GM23248 (cell line): Measurements from ENCODE around the gene ARHGEF37. TPM values are rescaled to one million over a fixed set of nuclear protein-coding genes. Genes with fewer than 3 reads are reported as not detected.

Source experiments
- DNase-seq: peaks from one replicate; pipeline ENCODE4 v3.0.0-alpha.2; 2015
- H2AFZ ChIP-seq: fragments of 200-600 bp; sonication (generic); 2 replicates; pipeline ENCODE4 v1.6.1; 2016; ENCODE audit warnings: antibody characterized with exemption
- H3F3A ChIP-seq: fragments of 200-600 bp; sonication (generic); 2 replicates; pipeline ENCODE4 v1.6.1; 2016; ENCODE audit warnings: mild to moderate bottlenecking, antibody characterized with exemption, mixed run types; ENCODE audit not compliant: insufficient read depth
- H3K27ac ChIP-seq: fragments of 200-600 bp; sonication (generic); 2 replicates; pipeline ENCODE4 v1.5.1; 2016; ENCODE audit warnings: mild to moderate bottlenecking
- H3K27me3 ChIP-seq: fragments of 200-600 bp; sonication (generic); replicated peaks from 2 replicates; pipeline ENCODE4 v1.6.1; 2016; ENCODE audit warnings: mild to moderate bottlenecking; ENCODE audit not compliant: insufficient read depth
- H3K36me3 ChIP-seq: fragments of 200-600 bp; sonication (generic); 2 replicates; pipeline ENCODE4 v1.6.1; 2016; ENCODE audit warnings: low read depth, mild to moderate bottlenecking
- H3K4me1 ChIP-seq: fragments of 200-600 bp; sonication (generic); 2 replicates; pipeline ENCODE4 v1.6.1; 2016; ENCODE audit warnings: mild to moderate bottlenecking; ENCODE audit not compliant: insufficient read depth
- H3K4me2 ChIP-seq: fragments of 200-600 bp; sonication (generic); one replicate; pipeline ENCODE4 v1.6.1; 2016; ENCODE audit warnings: mild to moderate bottlenecking; ENCODE audit not compliant: unreplicated experiment
- H3K4me3 ChIP-seq: fragments of 200-600 bp; sonication (generic); 2 replicates; pipeline ENCODE4 v1.5.1; 2016; ENCODE audit warnings: mild to moderate bottlenecking
- H3K79me2 ChIP-seq: fragments of 200-600 bp; sonication (generic); 2 replicates; pipeline ENCODE4 v1.6.1; 2016; ENCODE audit warnings: mild to moderate bottlenecking; ENCODE audit not compliant: insufficient read depth
- H3K9ac ChIP-seq: fragments of 200-600 bp; sonication (generic); 2 replicates; pipeline ENCODE4 v1.6.1; 2016; ENCODE audit warnings: mild to moderate bottlenecking
- H3K9me2 ChIP-seq: fragments of 200-600 bp; sonication (generic); 2 replicates; pipeline ENCODE4 v1.6.1; 2016; ENCODE audit warnings: mixed run types, mild to moderate bottlenecking, moderate library complexity; ENCODE audit not compliant: insufficient read depth
- H3K9me3 ChIP-seq: fragments of 200-600 bp; sonication (generic); one replicate; pipeline ENCODE4 v1.6.1; 2017; ENCODE audit warnings: low read depth
- H4K20me1 ChIP-seq: fragments of 200-600 bp; sonication (generic); 2 replicates; pipeline ENCODE4 v1.6.0; 2016; ENCODE audit not compliant: insufficient read depth
- EZH2 ChIP-seq: fragments of 200-600 bp; sonication (generic); IDR thresholded peaks from 2 replicates; pipeline ENCODE4 v1.6.1; 2018; ENCODE audit warnings: antibody characterized with exemption, mild to moderate bottlenecking; ENCODE audit not compliant: insufficient read depth, poor library complexity, severe bottlenecking
- EZH2phosphoT487 ChIP-seq: fragments of 200-600 bp; sonication (generic); IDR thresholded peaks from 2 replicates; pipeline ENCODE4 v1.6.1; 2018; ENCODE audit warnings: antibody characterized with exemption, moderate library complexity, mild to moderate bottlenecking, low read depth; ENCODE audit not compliant: insufficient read depth
- WGBS, 2 experiments: methylation state at CpG; one replicate each; pipeline ENCODE4 v1.1.6; 2015 to 2017; ENCODE audit warnings: low lambda C conversion rate in 2 of 2, low coverage in 1 of 2; ENCODE audit errors: missing lambda C conversion rate in 2 of 2; 5-methylcytosine and 5-hydroxymethylcytosine counted together
- in situ Hi-C: fragments of 300-500 bp; cut with MboI; formaldehyde crosslinking; loops from 2 replicates; pipeline ENCODE4 v1.15.0; 2020
- polyA plus RNA-seq: library from polyadenylated mRNA; unstranded; fragments of >200 nt; fragmentation: Nextera tagmentation; extraction: Ambion mirVana; gene quantifications from 2 replicates; pipeline ENCODE4 v1.2.1, GENCODE V29; 2016
- total RNA-seq: library from RNA; depleted of rRNA; stranded (reverse); fragments of >200 nt; shearing (Covaris generic); gene quantifications from 2 replicates; pipeline ENCODE4 v1.2.3, GENCODE V29; 2014

ARHGEF37 gene
- total and polyA plus RNA-seq, 2 experiments from 2014 or later: 0.51 to 0.97 TPM

DNA sequence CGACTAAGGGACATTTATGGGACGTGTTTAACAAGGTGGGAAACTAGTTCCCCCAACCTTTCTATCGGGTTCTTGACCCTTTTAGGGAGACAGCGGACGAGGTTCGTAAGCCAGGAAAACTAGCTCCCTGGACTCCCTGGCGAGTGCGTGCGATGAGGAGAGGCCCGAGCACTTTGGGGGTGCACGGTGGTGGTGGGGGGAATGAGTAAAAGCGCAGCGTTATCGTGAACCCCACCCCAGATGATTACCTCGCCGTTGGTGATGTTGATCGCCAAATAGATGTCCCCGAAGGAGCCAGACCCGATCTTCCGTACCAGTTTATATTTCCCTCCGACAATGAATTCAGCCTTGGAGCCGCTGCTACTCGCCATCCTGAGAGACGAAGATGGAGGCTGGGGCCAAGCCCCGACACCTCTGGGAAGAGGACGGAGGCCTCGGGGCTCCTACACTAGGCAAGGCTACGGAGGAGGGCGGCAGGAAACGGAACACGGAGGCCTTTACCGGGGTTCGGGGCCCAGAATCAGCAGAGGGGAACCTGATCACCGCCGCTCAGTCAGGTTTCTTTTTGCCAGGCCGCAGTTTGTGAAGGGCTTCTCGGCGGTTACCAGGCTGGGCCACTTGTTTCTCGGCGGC is 30.6 kb upstream of the ARHGEF37 start:
- Histone ChIP-seq H3K36me3 (peaks cover 39% of the 10 kb centered on the region), H3F3A (peaks cover 48% of the 10 kb centered on the region), H3K4me1 (peaks cover 32% of the 10 kb centered on the region), H3K27me3 (no peaks in the 10 kb centered on the region), H2AFZ (no peak overlapping the region), H3K9ac (peak overlapping the region; percentile 100), H3K9me3 (no peaks in the 10 kb centered on the region), H3K4me3 (peak overlapping the region; percentile 98), H3K4me2 (peak overlapping the region; percentile 97), H3K79me2 (peaks cover 65% of the 10 kb centered on the region), H3K27ac (peak overlapping the region; percentile 96), H4K20me1 (peaks cover 10% of the 10 kb centered on the region; the same call in 1 of the 2 replicates), H3K9me2 (no peaks in the 10 kb centered on the region)
- 0 to 1% methylated on average over 37 to 40 of the region's 40 CpGs for WGBS, 2 experiments
- TF ChIP-seq EZH2 (no peak), EZH2phosphoT487 (no peak)
- in situ Hi-C loops: loop anchor here (5.0 kb wide), 1 partner anchor 108 kb away; no protein-coding TSS in a partner anchor
- DNase-seq: peak; percentile 48

DNA sequence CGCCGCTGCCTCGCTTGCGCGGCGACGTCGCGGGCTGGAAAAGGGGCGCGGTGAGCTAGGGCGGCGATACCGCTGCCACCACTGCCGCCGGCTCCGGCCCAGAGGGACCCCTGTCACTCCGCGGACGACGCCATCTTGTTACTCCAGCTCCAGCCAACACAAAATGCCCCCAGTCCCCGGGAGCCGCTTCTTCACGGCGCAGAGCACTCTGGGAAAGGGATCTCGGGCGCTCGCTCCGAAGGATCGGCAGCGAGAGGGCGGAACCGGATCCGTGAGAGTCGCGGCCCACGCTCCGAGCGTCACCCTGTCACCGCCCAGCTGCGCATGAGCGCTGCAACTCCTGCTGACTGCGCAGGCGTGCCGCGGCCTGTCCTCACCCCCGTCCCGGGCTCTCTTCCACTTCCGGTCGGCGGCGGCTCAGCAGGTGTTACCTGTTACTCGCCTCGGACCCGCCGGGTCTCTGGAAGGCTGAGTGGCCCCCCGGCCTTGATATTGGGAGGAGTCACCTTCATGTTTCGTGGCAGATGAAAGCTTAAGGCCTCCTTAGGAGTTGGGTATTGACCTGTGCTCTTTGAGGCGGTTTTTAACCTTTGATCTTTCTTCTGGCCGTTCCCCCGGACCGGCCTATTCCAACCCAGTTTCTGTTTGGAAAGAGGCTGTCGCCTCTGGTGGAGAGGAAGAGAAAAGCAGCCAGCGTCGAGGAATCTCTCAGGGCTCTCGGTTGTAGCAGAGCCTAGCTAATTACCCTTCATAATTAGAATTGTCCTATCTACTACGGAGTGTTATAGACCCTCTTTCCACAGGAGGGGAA is 29.9 kb upstream of the ARHGEF37 start, which contains the start of gene CSNK1A1:
TSS of gene CSNK1A1 (minus strand) at position 213 of the 811 bp plus-strand sequence. CDS start 475 bp downstream, outside the sequence.
- Histone ChIP-seq H4K20me1 (peaks cover 10% of the 10 kb centered on the region; the same call in 1 of the 2 replicates), H3K27ac (peak within 1 kb of the TSS; percentile 96), H3K27me3 (no peaks in the 10 kb centered on the region), H2AFZ (peak within 1 kb of the TSS; percentile 81), H3K4me2 (peak within 1 kb of the TSS; percentile 97), H3K9ac (peak within 1 kb of the TSS; percentile 100), H3K9me3 (no peaks in the 10 kb centered on the region), H3K4me1 (peaks cover 32% of the 10 kb centered on the region), H3K79me2 (peaks cover 58% of the 10 kb centered on the region), H3F3A (peaks cover 46% of the 10 kb centered on the region), H3K36me3 (peaks cover 32% of the 10 kb centered on the region), H3K9me2 (no peaks in the 10 kb centered on the region), H3K4me3 (peak within 1 kb of the TSS; percentile 98)
- WGBS, 2 experiments: 1 to 2% methylated on average over 61 to 65 of the region's 67 CpGs
- in situ Hi-C loops: loop anchor here (5.0 kb wide), 1 partner anchor 109 kb away; no protein-coding TSS in a partner anchor
- no peak for TF ChIP-seq EZH2phosphoT487
- no peak for TF ChIP-seq EZH2
- DNase-seq: peak; percentile 100

DNA sequence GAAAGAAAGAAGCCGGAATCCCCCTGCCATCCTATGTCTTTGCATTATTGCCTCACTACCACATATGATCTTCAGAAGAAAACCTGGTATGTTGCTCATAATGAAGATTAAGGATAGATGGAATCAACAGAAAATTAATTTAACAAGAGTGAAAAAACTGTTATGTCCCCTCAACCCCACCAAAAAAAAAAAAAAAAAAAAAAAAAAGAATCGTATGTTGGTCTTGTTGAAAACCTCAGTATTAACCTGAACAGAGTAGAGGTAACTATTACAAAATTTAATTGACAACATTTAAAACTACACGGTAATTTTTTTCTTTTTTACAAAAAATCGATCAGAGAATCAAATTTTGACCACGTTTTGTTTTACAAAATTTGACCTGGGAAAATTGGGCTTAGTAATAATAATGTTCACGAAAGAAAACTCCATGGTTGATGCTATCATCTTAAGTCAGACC is 29.2 kb upstream of the ARHGEF37 start:
- Histone ChIP-seq H3K27me3 (no peaks in the 10 kb centered on the region), H3K4me1 (peaks cover 26% of the 10 kb centered on the region), H3K4me3 (peak overlapping the region; percentile 98), H3K9me3 (no peaks in the 10 kb centered on the region), H3K9me2 (no peaks in the 10 kb centered on the region), H3K79me2 (peaks cover 52% of the 10 kb centered on the region), H3K36me3 (peaks cover 30% of the 10 kb centered on the region), H3F3A (peaks cover 40% of the 10 kb centered on the region), H2AFZ (peak overlapping the region; percentile 81), H4K20me1 (peaks cover 6% of the 10 kb centered on the region; the same call in 1 of the 2 replicates), H3K27ac (peak overlapping the region; percentile 96), H3K9ac (peak overlapping the region; percentile 100), H3K4me2 (peak overlapping the region; percentile 96)
- no peak for DNase-seq
- in situ Hi-C loops: loop anchor here (5.0 kb wide), 1 partner anchor 110 kb away; no protein-coding TSS in a partner anchor
- TF ChIP-seq EZH2phosphoT487 (no peak), EZH2 (no peak)
- 28% methylated on average over 6 of the region's 6 CpGs for WGBS, 2 experiments

DNA sequence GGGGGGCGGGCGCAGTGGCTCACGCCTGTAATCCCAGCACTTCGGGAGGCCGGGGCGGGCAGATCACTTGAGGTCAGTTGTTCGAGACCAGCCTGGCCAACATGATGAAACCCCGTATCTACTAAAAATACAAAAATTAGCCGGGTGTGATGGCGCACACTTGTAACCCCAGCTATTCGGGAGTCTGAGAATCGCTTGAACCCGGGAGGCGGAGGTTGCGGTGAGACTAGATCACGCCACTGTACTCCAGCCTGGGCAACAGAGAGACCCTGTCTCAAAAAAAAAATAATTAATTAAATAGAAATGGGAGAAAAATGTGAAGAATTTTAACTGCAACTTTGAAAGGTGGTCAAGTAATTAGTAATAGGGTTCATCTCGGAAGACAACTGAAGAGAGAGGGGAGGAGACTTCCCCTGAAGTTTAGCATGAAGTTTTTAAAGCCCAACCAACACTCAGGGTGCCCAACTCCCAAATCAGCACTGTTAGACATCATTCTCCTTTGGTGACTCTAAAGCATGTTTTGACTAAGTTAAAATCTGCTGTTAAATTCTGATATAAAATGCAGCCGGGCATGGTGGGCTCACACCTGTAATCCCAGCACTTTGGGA is 28.6 kb upstream of the ARHGEF37 start:
- in situ Hi-C loops: loop anchor here (5.0 kb wide), 1 partner anchor 110 kb away; no protein-coding TSS in a partner anchor
- H3K79me2 ChIP-seq: peaks cover 46% of the 10 kb centered on the region
- no peak for TF ChIP-seq EZH2phosphoT487
- no peak for TF ChIP-seq EZH2
- H3K4me2 ChIP-seq: peak overlapping the region; percentile 96
- no peaks in the 10 kb centered on the region for H3K9me3 ChIP-seq
- no peaks in the 10 kb centered on the region for H3K9me2 ChIP-seq
- peak overlapping the region; percentile 96; the same call in 1 of the 2 replicates for H3K27ac ChIP-seq
- 89 to 90% methylated on average over 18 of the region's 18 CpGs for whole genome bisulfite sequencing, 2 experiments
- H3F3A ChIP-seq: peaks cover 34% of the 10 kb centered on the region
- H4K20me1 ChIP-seq: 0 out of 2 replicates have a peak, but pooled peaks cover under 1% of the 10 kb centered on the region
- H3K9ac ChIP-seq: peak overlapping the region; percentile 100
- H3K4me1 ChIP-seq: peaks cover 20% of the 10 kb centered on the region
- no peak for DNase-seq
- H2AFZ ChIP-seq: no peak overlapping the region
- H3K27me3 ChIP-seq: no peaks in the 10 kb centered on the region
- H3K4me3 ChIP-seq: peak overlapping the region; percentile 98
- H3K36me3 ChIP-seq: peaks cover 24% of the 10 kb centered on the region
